Breast epithelium (tissue), 3 donors: ENCODE data around the gene TECR.

Source experiments
- POLR2A ChIP-seq: fragments of 450-650 bp; IDR thresholded peaks from one replicate; pipeline ENCODE4 v1.6.1; 2016; ENCODE audit warnings: antibody characterized with exemption, mild to moderate bottlenecking, moderate library complexity
- POLR2AphosphoS5 ChIP-seq, 3 donors: sonication (generic); formaldehyde crosslinking; IDR thresholded peaks; one replicate each; pipeline ENCODE4 v1.6.1; 2017; ENCODE audit warnings: antibody characterized with exemption in 3 of 3
- TF ChIP-seq, protein P1 (sequence below), 3 donors: fragments of 450-650 bp; IDR thresholded peaks; one replicate each; pipeline ENCODE4 v1.5.1; 2016 to 2017; ENCODE audit warnings: antibody characterized with exemption in 3 of 3, mild to moderate bottlenecking in 3 of 3, moderate library complexity in 3 of 3

DNA sequence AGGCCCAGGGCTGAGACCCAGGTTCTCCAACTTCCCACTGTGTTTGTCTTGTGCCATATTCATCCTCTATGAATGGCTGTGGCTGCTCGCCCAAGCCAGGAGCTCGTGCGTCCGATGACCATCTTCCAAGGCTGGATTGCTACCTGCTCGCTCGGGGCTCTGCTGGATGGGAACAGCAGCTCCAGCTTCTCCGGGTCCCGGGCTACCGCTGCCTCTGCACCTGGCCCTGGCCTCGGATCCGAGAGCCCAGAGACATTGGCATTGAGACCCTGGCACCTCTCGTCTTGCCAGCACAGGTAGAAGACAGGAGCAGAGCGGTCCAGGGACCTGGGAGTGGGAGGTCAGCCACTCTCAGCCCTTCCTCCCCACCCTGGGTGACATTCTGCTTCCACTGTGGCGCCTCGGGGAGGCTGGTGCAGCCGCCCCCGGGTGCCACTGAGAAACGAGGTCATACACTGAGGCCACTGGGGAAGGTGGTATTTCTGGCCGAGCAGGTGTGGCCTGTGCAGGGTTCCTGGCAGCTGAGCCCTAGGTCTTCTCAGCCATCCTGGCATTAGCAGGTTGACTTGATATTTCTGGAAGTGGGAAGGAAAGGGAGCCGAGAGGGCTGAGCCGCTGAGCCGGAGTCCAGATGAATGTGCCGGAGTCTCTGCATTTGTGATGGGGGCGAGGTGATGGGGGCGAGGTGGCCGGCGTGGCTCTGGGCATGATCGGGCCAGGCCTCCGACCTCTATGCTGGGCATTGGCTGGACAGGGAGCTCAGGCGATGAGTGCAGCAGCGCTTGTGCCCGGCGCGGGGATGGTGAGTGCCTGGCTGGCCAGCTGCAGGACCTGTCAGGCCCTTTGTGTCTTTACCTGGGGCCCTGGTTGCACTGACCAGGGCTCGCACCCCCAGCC lies 23.9 kb downstream of the TECR start:
- TF ChIP-seq, protein P1, sequence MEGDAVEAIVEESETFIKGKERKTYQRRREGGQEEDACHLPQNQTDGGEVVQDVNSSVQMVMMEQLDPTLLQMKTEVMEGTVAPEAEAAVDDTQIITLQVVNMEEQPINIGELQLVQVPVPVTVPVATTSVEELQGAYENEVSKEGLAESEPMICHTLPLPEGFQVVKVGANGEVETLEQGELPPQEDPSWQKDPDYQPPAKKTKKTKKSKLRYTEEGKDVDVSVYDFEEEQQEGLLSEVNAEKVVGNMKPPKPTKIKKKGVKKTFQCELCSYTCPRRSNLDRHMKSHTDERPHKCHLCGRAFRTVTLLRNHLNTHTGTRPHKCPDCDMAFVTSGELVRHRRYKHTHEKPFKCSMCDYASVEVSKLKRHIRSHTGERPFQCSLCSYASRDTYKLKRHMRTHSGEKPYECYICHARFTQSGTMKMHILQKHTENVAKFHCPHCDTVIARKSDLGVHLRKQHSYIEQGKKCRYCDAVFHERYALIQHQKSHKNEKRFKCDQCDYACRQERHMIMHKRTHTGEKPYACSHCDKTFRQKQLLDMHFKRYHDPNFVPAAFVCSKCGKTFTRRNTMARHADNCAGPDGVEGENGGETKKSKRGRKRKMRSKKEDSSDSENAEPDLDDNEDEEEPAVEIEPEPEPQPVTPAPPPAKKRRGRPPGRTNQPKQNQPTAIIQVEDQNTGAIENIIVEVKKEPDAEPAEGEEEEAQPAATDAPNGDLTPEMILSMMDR (IDR thresholded peaks at IDR 0.05): no peak
- no peak for TF ChIP-seq POLR2A
- TF ChIP-seq POLR2AphosphoS5 (IDR thresholded peaks at IDR 0.05): no peak
